Measurements from ENCODE around the gene DEFB121. TPM values are rescaled to one million over a fixed set of nuclear protein-coding genes. Genes with fewer than 3 reads are reported as not detected.

DEFB121 gene
- total RNA-seq, 2 donors from 2014 or later = not detected

DNA sequence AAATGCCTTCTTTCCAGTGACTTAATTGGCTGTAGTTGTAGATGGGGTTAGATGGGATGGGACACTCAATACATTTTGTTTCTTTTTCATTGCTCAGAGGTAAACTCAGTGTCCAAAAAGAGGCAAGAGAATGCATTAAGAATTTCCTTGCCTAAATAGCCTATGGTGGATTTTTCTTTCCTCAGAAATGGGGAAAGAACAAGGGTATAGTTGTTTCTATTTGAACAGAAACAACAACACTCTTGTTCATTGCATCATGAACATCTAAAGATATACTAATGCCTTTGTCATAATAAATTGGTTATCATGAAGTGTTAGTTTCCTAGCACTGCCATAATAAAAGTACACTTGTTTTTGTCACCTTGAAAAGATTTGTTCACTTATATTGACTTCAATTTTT is 19.8 kb upstream of the DEFB121 start:
- Histone ChIP-seq H3K9me3 (no peaks in the 10 kb centered on the region), H3K4me3 (no peak overlapping the region), H3K36me3 (replicated peaks in 1 of 2; ENCODE audit: insufficient read depth in 1 of 2, low read depth in 2 of 2) (no peaks in the 10 kb centered on the region), H3K4me1 (no peaks in the 10 kb centered on the region), H3K27ac (no peak overlapping the region), H3K27me3 (no peaks in the 10 kb centered on the region)
- DNase-seq (no peak), ATAC-seq (no peak)
- intact Hi-C loops (cut with DNase I) = no loop called here
- TF ChIP-seq, protein P1, sequence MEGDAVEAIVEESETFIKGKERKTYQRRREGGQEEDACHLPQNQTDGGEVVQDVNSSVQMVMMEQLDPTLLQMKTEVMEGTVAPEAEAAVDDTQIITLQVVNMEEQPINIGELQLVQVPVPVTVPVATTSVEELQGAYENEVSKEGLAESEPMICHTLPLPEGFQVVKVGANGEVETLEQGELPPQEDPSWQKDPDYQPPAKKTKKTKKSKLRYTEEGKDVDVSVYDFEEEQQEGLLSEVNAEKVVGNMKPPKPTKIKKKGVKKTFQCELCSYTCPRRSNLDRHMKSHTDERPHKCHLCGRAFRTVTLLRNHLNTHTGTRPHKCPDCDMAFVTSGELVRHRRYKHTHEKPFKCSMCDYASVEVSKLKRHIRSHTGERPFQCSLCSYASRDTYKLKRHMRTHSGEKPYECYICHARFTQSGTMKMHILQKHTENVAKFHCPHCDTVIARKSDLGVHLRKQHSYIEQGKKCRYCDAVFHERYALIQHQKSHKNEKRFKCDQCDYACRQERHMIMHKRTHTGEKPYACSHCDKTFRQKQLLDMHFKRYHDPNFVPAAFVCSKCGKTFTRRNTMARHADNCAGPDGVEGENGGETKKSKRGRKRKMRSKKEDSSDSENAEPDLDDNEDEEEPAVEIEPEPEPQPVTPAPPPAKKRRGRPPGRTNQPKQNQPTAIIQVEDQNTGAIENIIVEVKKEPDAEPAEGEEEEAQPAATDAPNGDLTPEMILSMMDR (IDR thresholded peaks at IDR 0.05) = no peak
- no peak for TF ChIP-seq POLR2A (IDR thresholded peaks at IDR 0.05)

DNA sequence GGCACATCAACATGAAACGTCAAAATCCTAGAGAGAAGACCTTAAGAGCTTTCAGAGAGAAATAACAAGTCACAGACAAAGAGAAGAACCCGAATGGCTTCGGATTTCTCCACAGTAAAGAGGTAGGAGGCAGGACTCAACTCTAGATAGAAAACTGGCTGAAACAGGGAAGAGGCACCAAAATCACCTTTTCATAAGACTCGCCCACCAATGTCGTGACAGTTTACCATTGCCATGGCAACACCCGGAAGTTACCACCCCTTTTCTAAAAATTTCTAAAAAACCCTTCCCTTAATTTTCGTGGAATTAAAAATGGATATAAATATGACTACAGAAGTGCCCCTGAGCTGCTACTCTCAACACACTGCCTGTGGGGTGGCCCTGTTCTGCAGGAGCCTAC is 12.3 kb upstream of the DEFB121 start:
- WGBS, 2 donors = 65 to 70% methylated on average over 7 of the region's 7 CpGs

DNA sequence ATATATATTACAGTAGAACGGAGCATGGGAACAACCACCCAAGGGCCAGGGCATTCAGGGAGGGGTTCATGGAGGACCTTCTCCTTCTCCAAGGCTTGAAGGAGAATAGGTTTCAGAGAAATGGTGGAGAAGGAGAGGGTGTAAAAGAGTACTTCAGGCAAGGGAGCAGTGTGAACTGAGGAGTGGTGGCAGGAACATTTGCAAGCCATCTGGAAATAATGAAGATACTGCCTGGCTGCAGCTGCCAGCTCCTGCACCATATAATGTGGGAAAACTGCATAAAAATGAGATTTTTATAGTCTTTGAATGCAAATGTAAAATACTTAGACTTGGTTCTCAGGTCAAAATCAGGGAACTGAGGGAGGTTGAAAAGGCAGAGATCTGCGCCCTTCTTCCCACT is 9.6 kb upstream of the DEFB121 start:
- Histone ChIP-seq H3K9me3 (no peaks in the 10 kb centered on the region), H3K27ac (no peak overlapping the region), H3K4me1 (no peaks in the 10 kb centered on the region), H3K4me3 (no peak overlapping the region), H3K36me3 (replicated peaks in 1 of 2; ENCODE audit: insufficient read depth in 1 of 2, low read depth in 2 of 2) (no peaks in the 10 kb centered on the region), H3K27me3 (no peaks in the 10 kb centered on the region)
- intact Hi-C loops (cut with DNase I) = no loop called here
- DNase-seq (no peak), ATAC-seq (no peak)
- whole genome bisulfite sequencing, 2 donors = 84 to 91% methylated on average over 2 of the region's 2 CpGs
- TF ChIP-seq, protein P1 (IDR thresholded peaks at IDR 0.05) = no peak
- no peak for TF ChIP-seq POLR2A (IDR thresholded peaks at IDR 0.05)

More for the DNA sequence above, 12.3 kb upstream of the DEFB121 start:
- H3K4me3 ChIP-seq = no peak overlapping the region
- H3K9me3 ChIP-seq = no peaks in the 10 kb centered on the region
- DNase-seq = no peak
- intact Hi-C loops (cut with DNase I) = no loop called here
- no peaks in the 10 kb centered on the region for H3K4me1 ChIP-seq
- no peaks in the 10 kb centered on the region for H3K27me3 ChIP-seq
- H3K36me3 ChIP-seq (replicated peaks in 1 of 2; ENCODE audit: insufficient read depth in 1 of 2, low read depth in 2 of 2) = no peaks in the 10 kb centered on the region
- no peak overlapping the region for H3K27ac ChIP-seq
- TF ChIP-seq, protein P1 (IDR thresholded peaks at IDR 0.05) = no peak
- no peak for TF ChIP-seq POLR2A (IDR thresholded peaks at IDR 0.05)
- no peak for ATAC-seq

DNA sequence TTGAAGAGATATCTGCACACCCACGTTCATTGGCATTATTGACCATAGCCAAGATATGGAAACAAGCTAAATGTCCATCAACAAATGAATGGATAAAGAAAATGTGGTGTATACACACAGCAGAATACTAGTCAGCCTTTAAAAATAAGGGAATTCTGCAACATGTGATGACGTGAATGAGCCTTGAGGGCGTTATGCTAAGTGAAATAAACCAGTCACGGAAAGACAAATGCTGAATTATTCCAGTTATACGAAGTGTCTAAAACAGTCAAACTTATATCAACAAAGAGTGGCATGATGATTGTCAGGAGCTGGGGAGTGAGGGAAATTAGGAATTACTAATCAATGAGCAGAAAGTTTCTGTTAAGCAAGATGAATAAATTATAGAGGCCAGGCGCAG is 8.4 kb upstream of the DEFB121 start:
- Histone ChIP-seq H3K4me1 (no peaks in the 10 kb centered on the region), H3K27ac (no peak overlapping the region), H3K9me3 (no peaks in the 10 kb centered on the region), H3K36me3 (replicated peaks in 1 of 2; ENCODE audit: insufficient read depth in 1 of 2, low read depth in 2 of 2) (no peaks in the 10 kb centered on the region), H3K4me3 (no peak overlapping the region), H3K27me3 (no peaks in the 10 kb centered on the region)
- intact Hi-C loops (cut with DNase I) = no loop called here
- ATAC-seq (no peak), DNase-seq (no peak)
- TF ChIP-seq POLR2A (IDR thresholded peaks at IDR 0.05) = no peak
- TF ChIP-seq, protein P1 (IDR thresholded peaks at IDR 0.05) = no peak
- 46 to 56% methylated on average over 6 of the region's 6 CpGs for WGBS, 2 donors

DNA sequence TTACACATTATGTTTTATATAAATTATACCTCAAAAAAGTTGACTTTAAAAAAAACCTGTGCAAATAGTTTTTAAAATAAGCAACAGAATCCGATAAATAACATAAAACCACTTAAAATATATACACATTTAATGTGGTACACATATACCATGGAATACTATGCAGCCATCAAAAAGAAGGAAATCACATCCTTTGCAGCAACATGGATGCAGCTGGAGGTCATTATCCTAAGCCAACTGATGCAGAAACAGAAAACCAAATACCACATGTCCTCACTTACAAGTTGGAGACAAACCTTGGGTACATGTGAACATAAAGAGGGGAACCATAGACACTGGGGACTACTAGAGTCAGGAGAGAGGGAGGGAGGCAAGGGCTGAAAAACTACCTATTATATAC is 4.0 kb upstream of the DEFB121 start:
- Histone ChIP-seq H3K27ac (no peak overlapping the region), H3K9me3 (no peaks in the 10 kb centered on the region), H3K27me3 (no peaks in the 10 kb centered on the region), H3K4me1 (no peaks in the 10 kb centered on the region), H3K4me3 (no peak overlapping the region), H3K36me3 (replicated peaks in 1 of 2; ENCODE audit: insufficient read depth in 1 of 2, low read depth in 2 of 2) (no peaks in the 10 kb centered on the region)
- 37 to 41% methylated on average over 1 of the region's 1 CpG for WGBS, 2 donors
- TF ChIP-seq, protein P1 (IDR thresholded peaks at IDR 0.05) = no peak
- TF ChIP-seq POLR2A (IDR thresholded peaks at IDR 0.05) = no peak
- ATAC-seq = no peak
- no peak for DNase-seq
- intact Hi-C loops (cut with DNase I) = no loop called here
